Stimulated activated CD4-positive, alpha-beta T cell treated with anti-CD3 and anti-CD28 coated beads, Interleukin-2, amount 100 ng/mL, for 24 hours (primary cell): ENCODE data around the gene ILKAP.

Experiments used
- DNase-seq, 2 donors: peaks; one replicate each; pipeline ENCODE4 v3.0.0-alpha.2; 2020

ILKAP gene

DNA sequence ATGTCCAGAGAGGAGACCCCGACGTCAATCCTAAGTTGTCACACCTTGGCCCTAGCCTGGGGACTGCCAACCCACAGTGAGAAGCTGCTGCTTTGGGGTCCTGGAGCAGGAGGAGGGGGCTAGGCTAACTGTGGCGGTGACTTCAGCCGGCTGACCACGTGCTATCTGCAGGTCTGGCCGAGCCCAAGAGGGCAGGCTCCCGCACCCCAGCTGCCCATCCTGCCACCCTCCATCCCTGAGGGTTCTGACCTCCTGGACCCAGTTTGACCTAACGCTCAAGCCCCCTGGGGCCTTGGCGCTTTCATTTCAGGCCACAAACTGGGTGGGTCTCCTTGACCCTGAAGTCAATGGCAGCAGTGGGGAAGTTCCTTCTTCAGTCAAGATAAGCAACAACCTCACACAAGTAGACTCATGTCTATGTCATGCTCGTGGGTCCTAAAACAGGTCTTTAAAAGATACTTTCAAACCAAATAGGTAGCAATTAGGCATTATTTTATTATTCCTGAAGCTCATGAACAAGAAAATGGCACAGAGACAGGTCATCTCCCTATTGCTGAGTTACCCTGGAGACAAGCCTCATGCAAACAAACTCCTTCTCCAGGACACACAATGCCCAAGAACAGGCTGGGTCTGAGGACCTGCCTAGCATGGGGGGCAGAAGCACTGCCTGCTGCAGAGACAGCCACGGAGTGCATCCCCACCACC is 34.1 kb upstream of the ILKAP start:
- DNase-seq, result no peak

DNA sequence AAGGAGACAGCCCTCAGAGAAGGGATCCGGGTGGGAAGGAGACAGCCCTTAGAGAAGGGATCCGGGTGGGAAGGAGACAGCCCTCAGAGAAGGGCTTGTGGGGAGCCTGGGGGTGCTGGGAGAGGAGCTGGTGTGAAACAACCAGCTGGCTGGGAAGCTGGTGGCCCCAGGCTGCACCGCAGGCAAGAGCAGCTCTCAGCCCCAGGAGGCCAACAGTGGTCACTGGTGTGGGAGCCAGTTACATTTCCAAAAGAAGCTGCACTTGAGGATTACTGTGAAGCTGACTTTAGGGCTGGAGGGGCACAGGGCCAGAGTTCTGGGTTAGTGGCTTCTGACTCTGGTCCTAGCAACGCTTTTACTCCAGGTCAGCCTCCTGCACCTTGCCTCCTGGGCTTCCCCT is 33.1 kb upstream of the ILKAP start:
- no peak for DNase-seq

DNA sequence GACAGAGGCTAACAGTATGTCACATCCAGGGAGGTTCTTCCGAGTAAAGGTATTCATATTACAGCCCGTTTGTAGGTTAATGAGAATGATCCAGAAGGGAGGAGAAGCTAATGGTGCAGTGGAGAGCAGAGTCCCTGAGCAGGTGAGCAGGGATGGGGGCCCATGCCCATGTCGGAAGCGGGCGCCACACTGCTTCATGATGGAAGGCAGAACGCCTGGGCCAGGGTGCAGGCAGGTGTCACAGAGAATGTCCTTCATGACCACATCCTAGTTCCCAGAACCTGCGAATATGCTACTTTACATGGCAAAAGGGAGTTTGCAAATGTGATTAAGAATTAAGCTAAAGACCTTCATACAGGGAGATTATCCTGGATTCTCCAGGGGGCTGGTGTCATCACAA is 32.4 kb upstream of the ILKAP start:
- no peak for DNase-seq

DNA sequence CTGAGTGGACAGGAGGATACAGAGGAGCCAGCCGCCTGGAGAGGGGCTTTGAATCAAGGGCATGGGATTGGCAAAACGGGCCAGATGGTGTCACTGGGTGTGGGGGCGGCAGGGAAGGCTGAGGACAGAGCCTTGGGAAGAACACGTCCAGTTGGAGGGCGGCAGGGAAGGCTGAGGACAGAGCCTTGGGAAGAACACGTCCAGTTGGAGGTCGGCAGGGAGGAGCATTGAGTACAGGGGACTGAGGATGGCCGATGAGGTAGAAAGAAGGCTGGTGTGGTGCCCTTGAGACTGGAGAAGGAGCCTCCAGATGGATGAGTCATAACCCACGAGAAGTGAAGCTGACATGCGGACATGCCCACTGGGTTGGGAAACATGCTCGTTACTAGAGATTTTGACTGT is 31.8 kb upstream of the ILKAP start:
- no peak for DNase-seq

DNA sequence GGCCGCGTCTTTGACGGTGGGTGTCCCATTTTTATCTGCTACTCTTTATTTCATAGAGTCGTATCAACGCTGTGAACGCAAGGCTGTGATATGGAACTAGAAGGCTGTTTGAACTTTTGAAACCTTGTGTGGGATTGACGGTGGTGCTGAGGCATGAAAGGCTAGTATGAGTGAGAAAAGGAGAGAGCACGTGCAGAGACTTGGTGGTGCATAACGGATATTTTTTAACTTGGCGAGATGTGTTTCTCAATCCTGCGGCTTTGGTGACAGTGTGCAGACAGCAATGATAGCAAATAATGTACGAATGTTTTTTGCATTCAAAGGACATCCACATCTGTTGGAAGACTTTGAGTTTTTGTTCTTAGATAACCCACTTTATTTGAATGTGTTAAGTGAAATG is 30.1 kb upstream of the ILKAP start:
- no peak for DNase-seq

DNA sequence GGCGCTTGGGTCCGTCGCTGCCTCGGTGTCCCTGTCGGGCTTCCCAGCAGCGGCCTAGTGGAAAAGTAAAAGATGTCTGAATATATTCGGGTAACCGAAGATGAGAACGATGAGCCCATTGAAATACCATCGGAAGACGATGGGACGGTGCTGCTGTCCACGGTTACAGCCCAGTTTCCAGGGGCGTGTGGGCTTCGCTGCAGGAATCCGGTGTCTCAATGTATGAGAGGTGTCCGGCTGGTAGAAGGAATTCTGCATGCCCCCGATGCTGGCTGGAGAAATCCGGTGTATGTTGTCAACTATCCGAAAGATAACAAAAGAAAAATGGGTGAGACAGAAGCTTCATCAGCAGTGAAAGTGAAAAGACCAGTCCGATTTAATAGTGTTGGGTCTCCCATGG is 28.3 kb upstream of the ILKAP start:
- DNase-seq, result no peak

DNA sequence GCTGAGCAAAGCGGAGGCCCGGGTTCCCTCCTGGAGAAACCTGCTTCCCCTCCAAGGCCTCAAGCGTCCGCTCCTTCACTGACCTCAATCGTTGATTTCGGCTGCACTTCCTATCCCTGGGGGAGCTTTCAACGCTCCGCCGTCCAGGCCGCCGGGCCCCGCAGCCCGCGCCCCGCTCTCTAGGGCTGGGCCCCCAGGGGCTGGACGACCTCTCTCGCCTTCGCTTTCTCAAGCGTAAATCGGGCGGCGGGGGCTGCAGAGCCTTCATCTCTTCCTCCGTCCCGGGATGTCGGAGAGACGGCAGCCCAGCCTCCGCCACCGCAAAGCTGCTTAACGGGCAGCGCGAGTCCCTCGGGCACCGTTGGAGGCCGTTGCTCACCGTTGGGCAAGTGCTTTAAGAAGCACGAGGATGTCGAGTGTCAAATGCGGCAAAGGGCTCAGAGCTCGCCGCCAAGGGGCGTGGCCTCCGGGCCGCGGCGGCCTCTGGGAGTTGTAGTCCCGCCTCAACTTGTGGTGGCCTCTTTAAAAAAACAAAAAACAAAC is 27.8 kb upstream of the ILKAP start:
- peak; percentile 79 to 81 for DNase-seq

DNA sequence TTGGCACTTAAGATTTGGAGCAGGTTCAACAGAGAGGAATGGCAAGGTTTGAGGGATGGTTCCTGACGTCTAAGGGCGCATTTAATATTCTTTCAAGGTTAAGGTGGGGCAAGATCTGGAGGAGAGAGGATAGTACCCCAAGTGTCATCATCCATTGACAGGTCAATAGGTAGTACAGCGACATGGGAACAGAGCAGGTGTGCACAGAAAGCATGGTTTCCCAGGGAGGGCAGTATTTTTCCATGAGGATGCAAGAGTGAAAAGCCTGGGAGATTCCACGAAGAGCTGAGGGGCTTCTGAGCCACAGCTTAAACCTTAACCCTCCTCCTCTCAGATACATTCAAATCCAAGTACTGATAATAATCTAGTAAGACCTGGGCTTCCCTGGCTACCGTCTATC is 27.2 kb upstream of the ILKAP start:
- no peak for DNase-seq

DNA sequence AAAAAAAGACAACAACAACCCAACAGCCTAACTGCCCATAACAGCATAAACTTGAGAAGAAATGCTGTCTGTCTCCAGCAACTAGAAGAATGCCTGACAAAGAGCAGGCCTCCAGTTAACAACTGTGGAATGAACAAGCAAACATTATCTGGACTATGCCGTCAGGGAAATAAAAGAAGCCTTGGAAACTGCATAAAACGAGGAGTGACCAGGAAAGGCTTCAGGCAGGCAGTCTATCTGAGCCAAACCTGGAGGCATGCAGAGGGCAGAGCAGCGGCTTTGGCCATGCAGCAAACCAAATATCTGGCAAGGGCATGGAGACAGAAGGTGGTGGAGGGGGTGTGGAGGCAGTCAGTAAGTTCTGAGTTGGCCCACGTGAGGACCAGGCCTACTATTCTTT is 25.2 kb upstream of the ILKAP start:
- DNase-seq, result no peak

DNA sequence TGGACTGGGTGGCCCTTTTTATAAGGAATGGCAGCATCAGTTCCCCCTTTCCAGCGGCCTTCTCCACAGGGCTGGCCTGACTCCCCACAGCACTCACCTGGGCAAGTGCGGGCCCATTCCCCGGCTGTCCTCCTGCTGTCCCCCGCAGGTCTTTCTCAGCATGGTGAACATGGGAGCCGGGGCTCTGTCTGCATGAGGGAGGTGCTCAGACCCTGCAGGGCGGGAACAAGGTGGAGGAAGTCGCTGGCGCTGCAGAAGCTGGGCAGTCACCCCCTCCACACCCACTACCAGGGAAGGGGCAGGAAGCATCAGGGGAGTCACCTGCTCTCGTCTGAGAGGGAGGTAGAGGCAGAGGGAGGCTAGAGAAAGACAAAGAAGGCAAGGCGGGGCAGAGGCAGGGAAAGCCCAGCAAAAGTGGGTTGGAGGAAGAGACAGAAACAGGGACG is 24.1 kb upstream of the ILKAP start:
- DNase-seq, result no peak

DNA sequence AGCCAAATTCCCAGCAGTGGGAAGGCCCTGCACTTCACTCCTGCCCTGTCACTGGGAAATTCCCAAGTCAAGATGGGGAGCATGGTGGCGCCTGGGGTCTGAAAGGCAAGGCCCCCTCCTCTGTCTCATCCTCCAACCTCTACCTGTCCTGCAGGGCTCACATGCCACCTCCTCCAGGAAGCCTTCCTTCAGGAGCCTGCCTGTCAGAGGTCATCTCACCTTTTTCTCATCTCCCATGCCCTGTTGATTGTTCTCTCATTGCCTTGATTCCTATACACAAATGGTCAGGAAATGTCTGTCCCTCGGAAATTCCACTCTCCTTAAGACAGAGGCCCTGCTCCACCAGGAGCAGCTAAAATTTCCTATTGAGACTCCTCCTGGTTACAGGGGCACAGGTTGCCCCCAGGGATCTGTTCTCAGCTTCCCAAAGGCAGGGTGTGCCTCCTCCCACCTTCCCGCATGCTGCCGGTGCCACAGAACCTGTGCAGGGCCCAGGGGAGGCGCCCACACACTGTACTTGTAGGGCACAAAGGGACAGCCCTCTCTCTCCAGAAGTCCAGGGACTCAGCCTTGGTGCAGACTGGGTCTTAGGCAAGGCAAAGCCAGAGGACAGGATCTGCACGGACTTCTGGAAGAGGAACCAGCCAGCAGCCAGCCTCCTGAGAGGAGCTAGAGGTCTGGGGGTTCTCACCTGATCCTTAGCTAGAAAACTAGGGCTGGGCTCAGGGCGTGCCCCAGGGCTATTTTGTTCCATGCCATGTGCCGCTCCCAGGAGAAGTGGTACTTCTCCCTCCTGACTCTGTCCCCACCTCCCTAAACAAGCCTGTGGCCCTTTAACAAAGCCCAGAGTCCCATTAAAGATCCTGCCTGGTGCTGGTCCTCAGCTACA is 23.4 kb upstream of the ILKAP start:
- no peak for DNase-seq

DNA sequence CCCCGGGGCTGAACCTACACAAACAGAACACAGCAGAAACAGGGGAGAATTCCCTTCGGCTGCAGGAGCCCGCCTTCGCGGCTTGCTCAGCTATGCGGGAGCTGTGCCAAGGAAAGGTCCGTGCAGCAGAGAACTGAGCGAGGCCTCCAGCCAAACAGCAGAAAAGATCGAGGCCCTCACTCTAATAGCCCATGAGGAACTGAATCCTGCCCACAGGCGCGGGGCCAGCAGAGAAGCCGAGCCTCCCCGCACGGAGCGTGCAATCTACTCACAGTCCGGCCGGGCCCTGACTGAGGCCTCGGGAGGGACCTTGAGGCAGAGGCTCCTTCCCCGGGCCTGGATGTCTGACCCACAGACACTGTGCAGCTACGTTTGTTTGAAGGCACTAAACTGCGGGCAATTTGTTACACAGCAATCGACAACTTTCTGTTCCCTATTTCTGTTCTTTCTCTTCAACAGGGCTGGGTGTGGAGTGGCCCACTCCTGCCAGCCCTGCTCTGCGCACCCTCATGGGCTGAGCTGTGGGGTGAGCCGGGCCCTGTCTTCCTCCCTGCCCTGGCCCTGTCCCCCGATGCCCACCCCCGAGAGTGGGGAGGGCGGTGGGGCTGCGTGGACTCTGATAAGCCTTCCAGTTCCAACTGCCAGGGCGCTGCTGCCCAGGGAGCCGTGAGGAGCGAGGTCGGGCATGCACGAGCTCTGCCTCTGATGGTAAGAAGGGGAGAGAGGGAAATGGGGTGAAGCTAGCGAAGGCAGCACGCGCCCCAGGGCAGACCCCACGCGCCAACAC is 22.6 kb upstream of the ILKAP start:
- DNase-seq, result no peak

DNA sequence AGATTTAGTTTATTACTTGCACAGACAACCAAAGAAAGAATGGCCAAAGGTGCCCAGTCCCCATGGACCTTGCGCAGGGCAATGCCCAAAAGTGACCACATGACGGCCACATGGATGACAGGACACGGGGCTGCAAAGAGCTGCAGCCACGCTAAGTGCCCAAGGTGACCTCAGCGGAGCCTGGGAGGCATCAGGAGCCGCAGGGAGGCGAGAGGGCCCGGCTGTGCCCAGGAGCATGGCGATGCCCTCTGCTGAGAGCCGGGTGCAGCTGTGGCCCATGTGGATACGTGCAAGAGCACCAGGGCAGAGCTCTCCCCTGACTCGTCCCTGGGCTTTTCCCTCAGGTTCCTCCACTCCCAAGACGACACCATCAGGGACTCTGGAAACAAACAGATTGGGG is 21.6 kb upstream of the ILKAP start:
- no peak for DNase-seq

DNA sequence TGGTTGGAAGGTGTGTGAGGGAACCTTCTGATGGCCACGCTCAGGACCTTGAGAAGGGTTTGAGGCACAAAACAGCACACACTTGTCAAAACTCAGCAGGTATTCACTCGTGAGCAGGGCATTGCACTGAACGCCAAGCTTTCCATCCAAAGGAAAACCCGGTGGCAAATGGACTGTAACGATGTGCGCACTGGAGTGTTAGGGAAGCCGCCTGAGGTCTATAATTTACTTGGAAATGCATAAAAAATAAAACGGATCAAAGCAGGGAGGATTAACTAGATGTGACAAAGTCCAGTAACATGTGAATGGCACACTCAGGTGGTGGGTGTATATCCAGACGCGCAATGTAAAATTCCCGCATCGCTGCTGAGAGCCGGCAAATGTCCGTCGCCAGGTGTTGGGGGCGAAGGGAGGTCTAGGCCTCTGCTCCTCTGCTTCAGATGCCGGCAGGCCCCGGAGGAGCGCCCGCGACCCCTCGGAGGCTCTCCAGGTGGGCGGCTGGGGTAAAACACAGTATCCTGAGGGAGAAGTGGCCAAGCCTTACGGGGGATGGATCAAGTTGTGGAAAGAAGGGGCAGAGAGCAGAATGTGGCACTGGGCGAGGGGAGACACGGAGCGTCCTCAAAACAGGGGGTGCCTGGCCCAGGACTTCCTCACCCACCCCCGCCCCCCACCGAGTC is 21.0 kb upstream of the ILKAP start:
- no peak for DNase-seq

DNA sequence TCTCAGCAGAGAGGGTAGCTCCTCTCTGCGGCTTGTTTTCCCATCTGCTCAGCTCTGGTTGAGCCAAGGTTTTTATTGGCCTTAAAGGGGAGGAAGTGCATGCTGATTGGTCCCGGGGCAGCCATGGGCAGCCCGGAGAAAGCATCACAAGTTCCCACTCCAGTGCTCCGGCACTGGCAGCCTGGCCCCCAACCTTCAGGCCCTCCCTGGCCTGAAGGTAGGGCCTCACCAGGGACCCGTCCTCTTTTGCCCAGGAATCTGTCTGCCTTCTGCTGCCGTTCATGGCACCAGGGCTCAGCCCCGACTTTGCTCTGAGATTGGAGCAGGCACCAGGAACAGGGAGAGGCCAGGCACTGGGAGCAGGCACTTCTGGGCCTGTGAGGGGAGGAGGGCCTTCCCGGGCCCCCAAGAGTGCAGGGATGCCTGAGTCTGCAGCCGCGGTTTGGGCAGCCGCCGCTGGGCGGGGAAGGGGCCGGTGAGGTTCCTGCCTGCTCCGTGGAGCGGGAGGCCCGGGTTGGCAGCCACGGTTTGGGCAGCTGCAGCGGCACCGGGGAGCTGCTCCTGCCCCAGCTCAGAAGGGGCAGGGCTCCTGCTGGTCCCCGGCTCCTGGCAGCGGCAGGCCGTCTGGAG is 17.5 kb upstream of the ILKAP start:
- DNase-seq, result no peak

DNA sequence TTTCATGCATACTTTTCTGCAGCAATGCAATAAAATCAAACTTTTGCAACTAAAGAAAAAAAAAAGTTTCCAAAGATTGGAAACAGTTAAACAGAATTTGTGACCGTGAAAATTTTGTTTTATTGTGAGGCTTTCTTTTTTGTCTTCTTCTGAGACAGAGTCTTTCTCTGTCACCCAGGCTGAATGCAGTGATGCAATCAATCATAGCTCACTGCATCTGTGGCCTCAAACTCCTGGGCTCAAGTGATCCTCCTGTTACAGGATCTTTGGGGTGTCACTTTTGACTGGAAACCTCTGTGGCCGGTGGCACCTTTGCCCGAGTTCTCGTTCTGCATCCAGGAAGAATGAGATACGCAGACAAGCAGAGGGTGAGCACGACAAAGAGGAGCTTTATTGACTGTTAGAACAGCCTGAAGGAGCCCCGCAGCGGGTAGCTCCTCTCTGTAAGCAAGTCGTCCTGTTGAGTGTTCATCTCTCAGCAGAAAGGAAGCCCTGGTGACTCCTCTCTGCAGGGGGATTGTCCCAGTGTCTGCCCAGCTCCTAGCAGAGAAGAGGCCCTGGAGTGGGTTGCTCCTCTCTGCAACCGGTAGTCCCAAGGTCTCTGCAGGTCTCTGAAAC is 16.9 kb upstream of the ILKAP start:
- no peak for DNase-seq

DNA sequence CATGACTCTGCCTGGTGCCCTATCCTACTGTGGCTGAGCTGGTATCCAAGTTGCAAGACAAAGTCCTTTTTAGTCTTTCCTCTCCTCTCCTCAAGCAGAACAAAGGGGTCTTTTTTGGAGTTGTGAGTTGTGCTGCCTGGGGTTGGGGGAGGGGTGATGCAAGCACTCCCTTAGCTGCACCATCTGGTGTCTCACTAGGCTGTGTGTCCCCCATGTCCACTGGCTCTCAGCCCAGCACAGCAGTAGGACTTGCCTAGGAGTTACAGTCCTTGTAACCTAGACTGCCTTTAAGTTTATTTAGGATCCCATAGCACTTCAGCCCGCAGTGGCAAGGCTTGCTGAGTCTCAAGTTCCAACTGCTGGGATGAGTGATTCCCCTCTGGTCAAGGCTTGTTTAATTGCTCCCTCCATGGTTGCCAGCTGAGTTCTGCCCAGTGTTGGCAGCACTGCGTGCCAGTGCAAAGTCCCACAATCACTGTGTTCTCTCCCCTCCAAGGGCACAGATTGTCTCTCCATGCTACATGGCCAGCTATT is 13.2 kb upstream of the ILKAP start:
- no peak for DNase-seq

DNA sequence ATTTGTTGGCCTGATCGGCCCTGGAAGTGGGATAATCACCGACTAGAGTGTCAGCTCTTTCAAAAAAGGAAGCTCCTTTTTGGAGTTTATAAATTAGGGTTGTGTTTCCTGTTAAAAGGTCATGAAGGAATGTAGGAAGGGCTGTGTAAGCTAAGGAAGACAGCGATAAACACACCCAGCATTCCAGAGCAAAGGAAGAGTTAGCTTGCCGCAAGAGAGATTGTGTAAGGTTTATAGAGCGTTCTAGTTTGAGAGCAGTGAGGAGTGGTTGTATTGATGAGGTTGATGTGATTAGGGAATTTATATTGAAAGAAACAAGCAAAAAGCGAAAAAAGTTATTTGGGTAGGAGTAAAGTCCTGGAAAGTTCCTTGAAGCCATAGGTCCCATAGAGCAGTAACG is 3.5 kb upstream of the ILKAP start:
- no peak for DNase-seq

DNA sequence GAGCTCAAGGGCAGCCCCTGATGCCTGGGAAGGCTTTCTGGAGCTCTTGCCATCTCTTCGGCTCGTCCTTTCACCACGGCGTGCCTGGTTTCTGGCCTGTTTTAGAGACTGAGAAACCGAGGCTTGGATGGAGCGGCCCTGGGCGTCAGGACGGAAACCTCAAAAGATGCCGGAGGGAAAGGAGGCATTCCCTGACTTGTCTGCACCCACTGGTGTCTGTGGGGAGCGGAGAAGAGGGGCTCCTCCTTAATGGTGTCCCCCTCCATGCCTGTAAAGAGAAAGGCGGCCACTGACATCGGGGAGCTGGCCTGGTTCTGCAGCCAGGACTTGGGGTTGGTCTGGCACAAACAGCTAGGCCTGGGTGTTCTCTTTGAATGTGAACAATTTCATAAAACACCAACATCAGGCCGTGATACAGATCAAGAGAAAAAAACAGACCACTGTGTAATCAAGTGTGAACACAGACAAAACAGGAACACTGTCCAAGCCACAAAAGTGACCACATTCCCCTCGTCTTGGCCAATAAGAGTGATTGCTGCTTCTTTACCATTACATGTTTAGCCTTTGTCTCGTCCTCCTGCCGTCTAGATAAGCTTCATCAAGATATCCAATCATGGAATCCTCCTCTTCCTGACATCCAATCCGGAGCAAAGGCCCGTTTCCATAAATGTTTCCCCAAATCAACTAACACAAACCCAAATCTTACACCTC is 633 bp upstream of the ILKAP start:
- no peak for DNase-seq

DNA sequence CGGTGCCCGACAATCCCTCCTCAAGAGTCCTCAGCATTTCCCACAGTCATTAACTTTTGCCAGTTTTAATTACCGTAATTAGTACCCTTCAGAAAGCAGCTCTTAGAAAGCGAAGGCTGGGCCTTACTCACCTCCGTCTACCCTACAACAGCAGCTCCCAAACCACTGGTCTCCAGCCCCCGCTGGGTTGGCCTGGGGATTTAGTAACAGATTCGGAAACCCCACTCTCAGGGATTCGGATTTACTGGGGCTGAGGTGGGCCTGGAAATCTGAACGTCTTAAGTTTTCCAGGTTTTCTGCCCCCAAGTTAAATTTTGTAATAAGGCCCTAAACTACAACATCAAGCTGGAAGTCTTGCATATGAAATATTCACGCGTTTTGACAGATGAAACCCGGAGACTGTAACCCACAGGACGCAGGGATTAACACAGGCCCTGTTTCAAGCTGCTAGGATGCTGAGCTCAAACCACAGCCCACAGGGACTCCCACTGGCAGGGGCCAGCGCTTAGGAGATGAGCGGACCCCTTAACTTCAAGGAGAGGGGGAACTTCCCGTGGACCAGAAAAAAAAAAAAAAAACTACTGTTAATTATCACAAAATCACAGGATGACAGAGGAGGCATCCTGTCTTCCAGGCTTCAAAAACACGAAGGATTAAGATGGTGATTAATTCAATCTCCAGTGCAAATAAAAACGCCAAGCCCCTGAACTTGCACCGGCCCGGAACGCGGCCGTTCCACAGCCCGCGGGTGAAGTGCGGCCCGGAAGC is 985 bp downstream of the ILKAP start:
- peak in 1 of 2 donors; percentile 17 for DNase-seq
